BJ (cell line): ENCODE results near the gene SEPTIN2. TPM values are rescaled to one million over a fixed set of nuclear protein-coding genes. Genes with fewer than 3 reads are reported as not detected.

Experiments used
- CTCF ChIA-PET: fragments of 350-600 bp; formaldehyde crosslinking; extraction: SDS; loops from one replicate; lab custom pipeline; 2021; ENCODE audit warnings: antibody characterized with exemption, inconsistent platforms; lab: Yijun Ruan, JAX
- POLR2A ChIA-PET: fragments of 300-600 bp; sonication (Branson Sonifier 250); formaldehyde crosslinking; extraction: SDS; loops from one replicate; lab custom pipeline; 2021; ENCODE audit warnings: antibody characterized with exemption; lab: Charles Lee
- DNase-seq: peaks from one replicate; pipeline ENCODE4 v3.0.0-alpha.2; 2011; ENCODE audit warnings: low read depth
- H3K27me3 ChIP-seq: 2 replicates; pipeline ENCODE4 v1.6.0; 2011; ENCODE audit warnings: low read length; ENCODE audit not compliant: control insufficient read depth, insufficient read depth
- H3K36me3 ChIP-seq: 2 replicates; pipeline ENCODE4 v1.5.1; 2011; ENCODE audit warnings: low read length; ENCODE audit not compliant: control insufficient read depth, insufficient read depth
- H3K4me3 ChIP-seq: 2 replicates; pipeline ENCODE4 v1.5.1; 2011; ENCODE audit warnings: low read depth, mild to moderate bottlenecking, control low read depth, low read length
- CTCF ChIP-seq: IDR thresholded peaks from 2 replicates; pipeline ENCODE4 v1.5.1; 2011; ENCODE audit warnings: low read depth, mild to moderate bottlenecking, control low read depth, inconsistent platforms, low read length, moderate library complexity; ENCODE audit not compliant: insufficient read depth
- polyA plus RNA-seq: library from polyadenylated mRNA; depleted of rRNA; stranded (reverse); fragments of >200 nt; gene quantifications from 2 replicates; pipeline ENCODE4 v1.2.3, GENCODE V29; 2011; rRNA removed

SEPTIN2 gene
- polyA plus RNA-seq, 1 experiment: 336 TPM

- ChIA-PET CTCF (interaction anchor here (1.6 kb wide), 1 partner anchor 11 kb away, joined by 4 read pairs; no protein-coding TSS in a partner anchor), POLR2A (no interaction called here)
- no peaks in the 10 kb centered on the region for H3K27me3 ChIP-seq
- H3K4me3 ChIP-seq: no peak overlapping the region
- DNase-seq: no peak
- TF ChIP-seq CTCF: no peak
- no peaks in the 10 kb centered on the region for H3K36me3 ChIP-seq
Observed at GRCh38 chr2:241399941-241400922, 84.5 kb downstream of the SEPTIN2 start.

Other genes with a start within 250 kb of the SEPTIN2 start
- gene MTERF4, start 213.6 kb upstream of the SEPTIN2 start, polyA plus RNA-seq: 32.0 and 33.6 TPM in 2 replicates
- 1.9 and 3.4 TPM in 2 replicates for gene PASK, start 166.5 kb upstream of the SEPTIN2 start, polyA plus RNA-seq
- 45.8 and 63.0 TPM in 2 replicates for gene PPP1R7, start 165.5 kb upstream of the SEPTIN2 start, polyA plus RNA-seq
- 0.50 and 0.74 TPM in 2 replicates for gene ANO7, start 127.2 kb upstream of the SEPTIN2 start, polyA plus RNA-seq
- gene HDLBP, start 253 bp upstream of the SEPTIN2 start, polyA plus RNA-seq: 738 and 948 TPM in 2 replicates
- 28.7 and 30.0 TPM in 2 replicates for gene FARP2, start 40.4 kb downstream of the SEPTIN2 start, polyA plus RNA-seq
- gene STK25, start 192.7 kb downstream of the SEPTIN2 start, polyA plus RNA-seq: 232 and 386 TPM in 2 replicates
- 29.4 and 42.9 TPM in 2 replicates for gene BOK, start 242.8 kb downstream of the SEPTIN2 start, polyA plus RNA-seq